T-helper 22 cell (primary cell): ENCODE results near the gene PPARG.

Source experiments
- DNase-seq: peaks from one replicate; pipeline ENCODE4 v3.0.0-alpha.2; 2020; ENCODE audit warnings: low read depth

The PPARG gene

GRCh38 chr3:12415014-12415680 is 126.3 kb downstream of the PPARG start:
- no peak for DNase-seq

- no peak for DNase-seq
Measured at GRCh38 chr3:12416731-12417130, 127.9 kb downstream of the PPARG start.

GRCh38 chr3:12420393-12420792 is 131.5 kb downstream of the PPARG start:
- no peak for DNase-seq

- no peak for DNase-seq
Measured at GRCh38 chr3:12421132-12421531, 132.3 kb downstream of the PPARG start.

- no peak for DNase-seq
Measured at GRCh38 chr3:12423131-12423530, 134.3 kb downstream of the PPARG start.

GRCh38 chr3:12423918-12424630 is 135.2 kb downstream of the PPARG start:
- no peak for DNase-seq

- DNase-seq = no peak
Measured at GRCh38 chr3:12424635-12425319, 135.9 kb downstream of the PPARG start.

- no peak for DNase-seq
Measured at GRCh38 chr3:12425850-12426579, 137.1 kb downstream of the PPARG start.

- DNase-seq = no peak
Measured at GRCh38 chr3:12427551-12427950, 138.7 kb downstream of the PPARG start.

- DNase-seq = no peak
Measured at GRCh38 chr3:12428126-12428525, 139.3 kb downstream of the PPARG start.

GRCh38 chr3:12430086-12430485 is 141.2 kb downstream of the PPARG start:
- DNase-seq = no peak

- no peak for DNase-seq
Measured at GRCh38 chr3:12433823-12434222, 145.0 kb downstream of the PPARG start.

GRCh38 chr3:12436514-12437220 is 147.8 kb downstream of the PPARG start:
- DNase-seq = no peak

GRCh38 chr3:12437221-12437605 is 148.3 kb downstream of the PPARG start:
- DNase-seq = no peak

GRCh38 chr3:12437861-12438260 is 149.0 kb downstream of the PPARG start:
- no peak for DNase-seq

- no peak for DNase-seq
Measured at GRCh38 chr3:12438318-12438717, 149.4 kb downstream of the PPARG start.

GRCh38 chr3:12439161-12439940 is 150.5 kb downstream of the PPARG start:
- DNase-seq = no peak

- no peak for DNase-seq
Measured at GRCh38 chr3:12440927-12441714, 152.3 kb downstream of the PPARG start.

GRCh38 chr3:12442654-12443501 is 154.0 kb downstream of the PPARG start:
- no peak for DNase-seq
